Fibroblast of skin of right quadriceps (primary cell): Measurements from ENCODE around the gene RPS6KA5.

ENCODE experiments used
- DNase-seq: peaks from one replicate; pipeline ENCODE4 v3.0.0-alpha.2; 2013

Gene RPS6KA5

DNA sequence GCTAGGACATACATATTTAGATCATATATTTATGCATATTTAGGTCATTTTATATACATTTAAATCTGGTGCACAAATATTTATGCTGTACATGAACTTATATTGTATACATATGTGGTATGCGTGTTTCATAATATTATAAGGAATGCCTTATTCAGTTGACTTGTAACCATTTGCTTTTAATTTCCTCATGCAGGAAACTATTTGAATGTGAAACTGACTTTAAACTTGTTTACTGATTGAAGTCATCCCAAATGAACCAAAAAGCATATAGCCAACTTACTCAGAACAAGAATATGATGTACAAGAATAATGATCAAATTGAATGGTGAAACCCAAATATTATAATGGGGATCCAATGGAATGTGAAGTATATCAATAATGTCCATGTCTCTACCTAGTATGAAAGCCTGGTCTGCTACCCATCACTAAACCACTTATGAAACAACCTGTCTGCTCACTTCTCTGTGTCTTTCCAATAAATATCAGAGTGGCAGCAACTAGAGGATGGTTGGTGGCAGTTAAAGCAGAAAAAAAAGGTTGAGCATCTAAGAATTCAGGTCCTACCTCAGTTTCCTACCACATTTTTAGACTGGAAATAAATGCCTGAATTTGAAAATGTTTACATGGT, 38.3 kb downstream of the RPS6KA5 start:
- peak; percentile 5 for DNase-seq

DNA sequence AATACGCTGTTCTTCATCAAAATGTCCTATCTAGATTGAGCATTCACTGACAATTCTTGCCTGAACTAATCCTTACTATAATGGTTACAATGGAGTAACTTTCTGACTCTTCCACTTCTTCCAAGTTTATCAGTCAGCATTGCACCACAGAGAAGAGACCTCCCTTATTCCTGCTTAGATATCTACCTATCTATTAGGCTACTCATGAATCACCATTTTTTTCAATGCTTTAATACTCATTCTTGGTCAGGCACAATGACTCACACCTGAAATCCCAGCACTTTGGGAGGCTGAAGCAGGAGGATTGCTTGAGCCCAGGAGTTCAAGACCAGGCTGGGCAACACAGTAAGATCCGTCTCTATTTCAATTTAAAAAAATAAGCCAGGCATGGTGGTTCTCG, 39.3 kb downstream of the RPS6KA5 start:
- DNase-seq, result no peak

DNA sequence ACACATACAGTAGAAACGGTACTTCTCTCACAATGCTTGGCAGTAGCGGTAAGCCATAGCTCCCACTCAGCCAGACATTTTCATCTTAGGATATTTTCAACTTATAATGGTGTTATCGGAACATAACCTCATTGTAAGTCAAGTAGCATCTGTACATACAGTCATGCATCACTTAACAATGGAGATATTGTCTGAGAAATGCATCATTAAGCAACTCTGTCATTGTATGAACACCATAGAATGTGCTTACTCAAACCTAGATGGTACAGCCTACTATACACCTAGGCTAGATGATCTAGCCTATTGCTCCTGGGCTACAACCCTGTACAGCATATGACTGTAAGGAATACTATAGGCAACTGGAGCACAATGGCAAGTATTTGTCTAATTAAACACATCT, 40.8 kb downstream of the RPS6KA5 start:
- DNase-seq, result no peak

DNA sequence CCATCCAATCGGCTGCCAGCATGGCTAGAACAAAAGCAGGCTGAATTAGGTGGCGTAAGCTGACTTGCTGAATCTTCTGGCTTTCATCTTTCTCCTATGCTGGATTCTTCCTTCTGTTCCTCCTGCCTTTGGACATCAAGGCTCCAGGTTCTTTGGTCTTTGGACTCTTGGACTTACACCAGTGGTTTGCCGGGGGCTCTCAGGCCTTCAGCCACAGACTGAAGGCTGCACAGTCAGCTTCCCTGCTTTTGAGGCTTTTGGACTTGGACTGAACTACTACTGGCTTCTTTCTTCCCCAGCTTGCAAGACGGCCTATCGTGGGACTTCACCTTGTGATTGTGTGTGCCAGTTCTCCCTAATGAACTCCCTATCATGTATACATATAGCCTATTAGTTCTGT, 42.0 kb downstream of the RPS6KA5 start:
- no peak for DNase-seq

DNA sequence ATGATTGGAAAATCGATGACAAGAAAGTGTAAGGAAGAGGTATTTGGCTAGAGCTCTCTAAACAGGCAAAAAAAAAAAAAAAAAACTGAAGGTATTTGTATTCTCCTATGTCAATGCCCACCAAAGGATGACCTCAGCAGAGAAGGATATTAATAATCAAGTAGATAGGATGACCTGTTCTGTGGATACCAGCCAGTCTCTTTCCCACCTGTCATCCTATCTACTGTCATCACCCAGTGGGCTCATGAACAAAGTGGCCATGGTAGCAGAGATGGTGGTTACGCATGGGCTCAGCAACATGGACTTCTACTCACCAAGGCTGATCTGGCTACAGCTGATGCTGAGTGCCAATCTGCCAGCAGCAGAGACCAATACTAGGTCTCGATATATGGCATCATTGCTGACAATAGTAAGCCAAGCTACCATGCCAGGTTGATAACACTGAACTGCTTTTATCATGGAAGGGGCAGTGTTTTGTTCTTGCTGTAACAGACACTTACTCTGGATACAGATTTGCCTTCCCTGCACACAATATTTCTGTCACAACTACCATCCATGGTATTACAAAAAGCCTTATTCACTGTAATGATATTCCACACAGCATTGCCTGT, 43.5 kb downstream of the RPS6KA5 start:
- no peak for DNase-seq

DNA sequence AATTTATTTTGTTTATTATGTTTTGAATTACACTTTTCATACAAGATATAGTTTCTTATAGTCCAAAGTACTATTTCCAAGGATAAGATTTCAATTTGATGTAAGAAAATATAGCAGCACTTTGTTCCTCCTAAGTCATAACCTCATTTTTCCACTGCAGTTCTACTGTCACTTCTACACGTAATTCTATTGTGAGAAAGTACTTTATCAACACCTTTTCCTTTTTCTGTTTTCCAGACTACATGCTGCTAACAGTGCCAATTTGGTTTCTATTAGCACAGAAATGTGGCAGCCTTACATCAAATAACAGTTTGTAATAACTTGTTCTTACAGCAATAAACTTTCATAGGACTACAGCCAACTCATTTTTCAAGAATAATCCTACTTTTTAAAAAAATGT, 45.0 kb downstream of the RPS6KA5 start:
- no peak for DNase-seq

DNA sequence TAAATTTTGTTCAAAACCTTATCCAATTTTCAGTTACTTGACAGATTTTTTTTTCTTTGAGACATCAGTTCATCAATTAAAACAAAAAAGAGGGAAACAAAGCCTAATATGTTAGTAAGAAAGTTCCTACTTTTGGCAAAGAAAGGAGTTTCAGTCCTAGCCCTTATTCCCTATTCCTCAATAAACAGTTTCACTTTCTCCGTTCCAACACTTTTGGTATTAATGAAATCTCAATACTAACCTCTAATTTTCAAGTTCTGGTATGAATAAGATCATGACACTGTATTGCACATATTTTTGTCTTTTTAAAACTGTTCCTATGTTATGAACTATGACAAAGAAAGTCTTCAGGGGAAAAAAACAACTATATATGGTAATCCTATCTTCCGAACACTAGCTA, 48.4 kb downstream of the RPS6KA5 start:
- DNase-seq, result no peak

DNA sequence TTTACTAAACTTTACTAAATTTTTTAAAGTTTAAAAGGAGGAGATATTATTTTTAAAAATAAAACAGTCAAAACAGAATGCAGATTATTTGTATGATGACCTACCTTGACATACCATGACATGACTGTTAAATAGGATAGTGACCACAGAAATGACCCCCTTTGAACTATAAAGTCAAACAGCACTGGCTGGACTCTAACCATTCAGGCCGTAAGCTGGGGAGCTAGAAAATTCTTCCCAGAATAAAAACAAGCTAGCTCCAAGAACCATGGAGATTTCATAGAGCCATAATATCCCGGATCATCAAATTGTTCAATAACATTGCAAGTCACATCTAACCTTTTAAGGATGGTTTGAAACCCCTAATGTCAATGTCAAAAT, 50.3 kb downstream of the RPS6KA5 start:
- DNase-seq, result no peak

DNA sequence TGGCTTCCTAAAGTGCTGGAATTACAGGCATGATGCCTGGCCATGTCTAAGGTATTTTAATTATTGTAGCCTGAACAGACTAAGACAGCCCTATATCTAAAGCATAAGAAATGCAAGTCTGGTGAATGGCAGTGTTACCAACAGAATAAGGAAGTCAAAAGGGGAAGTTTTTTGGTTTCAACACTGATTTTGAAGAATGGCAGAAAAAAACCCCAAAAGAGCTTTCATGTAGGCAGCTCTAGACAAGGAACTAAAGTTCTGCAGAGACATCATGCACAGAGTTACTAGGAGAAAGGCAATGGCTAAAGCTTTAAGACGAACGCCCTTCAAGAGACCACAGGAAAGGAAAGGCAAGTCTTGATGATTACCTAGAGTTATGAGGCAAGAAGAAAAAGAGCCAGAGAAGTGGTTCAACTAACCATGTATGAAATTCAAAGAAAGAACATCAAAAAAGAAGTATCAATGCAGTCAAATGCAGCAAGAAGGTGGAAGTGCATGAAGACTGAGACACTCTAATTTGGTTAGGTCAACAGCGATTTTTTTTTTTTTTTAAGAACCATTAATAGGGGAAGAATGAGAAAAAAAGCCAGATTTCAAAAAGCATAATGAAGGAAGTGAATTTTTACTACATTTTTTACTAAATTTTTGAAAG, 50.8 kb downstream of the RPS6KA5 start:
- no peak for DNase-seq

DNA sequence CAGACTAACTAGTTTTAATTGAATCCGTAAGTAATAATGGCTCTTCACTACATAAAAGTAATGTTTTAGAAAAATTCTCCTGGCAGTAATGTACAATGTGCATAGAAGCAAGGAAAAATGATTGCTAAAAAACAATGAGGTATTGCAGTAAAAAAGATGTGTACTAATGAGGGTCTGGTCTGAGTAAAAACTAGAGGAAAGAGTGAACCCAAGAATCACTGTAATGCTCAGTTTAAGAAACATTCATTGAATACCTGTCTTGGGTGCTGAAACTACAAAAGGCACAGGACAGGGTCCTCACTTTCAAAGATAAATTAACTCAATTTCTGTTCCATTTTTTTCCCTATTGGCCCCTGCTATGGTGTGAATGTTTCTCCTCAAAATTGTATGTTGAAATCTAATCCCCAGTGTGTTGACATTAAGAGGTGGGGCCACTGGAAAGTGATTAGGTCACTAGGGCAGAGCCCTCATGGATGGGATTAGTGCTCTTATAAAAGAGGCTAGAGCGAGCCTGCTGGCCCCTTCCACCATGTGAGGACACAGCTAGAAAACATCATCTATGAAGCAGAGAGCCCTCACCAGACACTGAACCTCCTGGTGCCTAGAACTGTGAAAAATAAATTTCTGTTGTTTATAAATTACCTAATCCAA, 51.6 kb downstream of the RPS6KA5 start:
- DNase-seq, result no peak

DNA sequence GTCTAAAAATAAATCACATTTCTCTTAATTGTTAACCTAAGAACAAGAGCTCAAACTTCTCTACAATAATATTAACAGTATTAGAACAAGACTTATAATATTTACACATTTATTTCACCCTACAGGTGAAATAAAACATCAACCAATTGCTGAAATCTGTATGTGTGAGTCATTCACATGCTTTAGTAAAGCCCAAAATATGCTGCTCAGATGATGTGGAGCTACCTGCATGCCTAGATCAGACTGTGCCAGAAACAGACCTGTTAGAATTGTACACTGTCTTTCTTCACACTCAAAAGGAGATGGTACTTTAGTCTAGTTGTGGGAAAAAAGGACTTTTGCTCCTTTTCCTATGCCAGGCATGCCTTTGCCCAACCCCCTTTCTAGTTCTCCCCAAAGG, 54.7 kb downstream of the RPS6KA5 start:
- DNase-seq, result no peak

DNA sequence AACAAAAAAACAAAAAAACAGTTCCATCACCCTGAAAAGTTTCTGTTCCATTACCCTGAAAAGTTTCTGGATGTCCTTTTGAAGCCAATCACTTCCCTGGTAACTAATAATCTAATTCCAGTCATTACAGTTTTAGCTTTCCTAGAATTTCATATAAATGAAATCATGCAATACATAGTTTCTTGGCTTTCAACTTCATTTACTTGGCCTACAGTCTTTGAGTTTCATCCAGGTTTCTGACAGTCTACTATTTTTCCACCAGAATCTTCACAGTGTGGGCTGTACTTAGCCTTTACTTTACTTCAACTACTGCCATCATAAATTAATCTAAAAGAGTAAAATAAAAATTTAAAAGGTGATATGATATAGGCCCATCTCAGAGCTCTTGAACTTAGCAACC, 55.5 kb downstream of the RPS6KA5 start:
- no peak for DNase-seq

DNA sequence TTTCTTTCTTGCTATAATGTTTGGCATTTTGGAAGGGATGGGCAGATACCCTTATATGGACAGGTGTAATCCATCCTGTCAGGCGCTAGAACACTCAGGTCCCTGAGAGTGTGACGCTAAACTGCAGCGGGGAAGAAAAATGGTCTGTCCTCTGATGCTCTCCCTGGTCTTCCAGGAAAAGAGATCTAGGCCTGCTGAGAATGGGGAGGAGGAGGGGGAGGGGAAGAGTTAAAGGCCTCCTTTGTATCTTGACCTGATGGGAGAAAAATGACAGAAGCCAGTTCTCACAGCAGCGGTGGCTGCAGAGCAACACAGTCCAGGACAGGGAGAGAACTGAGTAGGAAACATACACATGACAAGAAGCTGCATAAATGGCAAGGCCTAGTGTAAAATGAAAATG, 61.1 kb downstream of the RPS6KA5 start:
- DNase-seq, result no peak

DNA sequence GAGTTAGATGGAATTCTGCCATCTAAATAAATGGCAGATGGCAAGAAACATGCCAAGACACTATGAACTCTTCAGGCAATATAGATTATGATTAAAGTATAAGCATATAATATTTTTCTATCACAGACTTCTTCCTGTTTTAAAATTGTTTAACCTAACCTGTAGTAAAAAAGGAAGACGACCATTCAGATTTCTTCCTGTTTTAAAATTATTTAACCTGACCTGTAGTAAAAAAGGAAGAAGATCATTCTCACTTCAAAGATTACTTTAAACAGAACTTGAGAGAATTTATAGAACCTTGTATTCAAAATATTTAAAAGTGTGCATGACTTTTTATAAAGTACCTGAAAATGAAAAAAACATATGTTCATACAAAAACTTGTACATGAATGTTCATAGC, 63.5 kb downstream of the RPS6KA5 start:
- no peak for DNase-seq

DNA sequence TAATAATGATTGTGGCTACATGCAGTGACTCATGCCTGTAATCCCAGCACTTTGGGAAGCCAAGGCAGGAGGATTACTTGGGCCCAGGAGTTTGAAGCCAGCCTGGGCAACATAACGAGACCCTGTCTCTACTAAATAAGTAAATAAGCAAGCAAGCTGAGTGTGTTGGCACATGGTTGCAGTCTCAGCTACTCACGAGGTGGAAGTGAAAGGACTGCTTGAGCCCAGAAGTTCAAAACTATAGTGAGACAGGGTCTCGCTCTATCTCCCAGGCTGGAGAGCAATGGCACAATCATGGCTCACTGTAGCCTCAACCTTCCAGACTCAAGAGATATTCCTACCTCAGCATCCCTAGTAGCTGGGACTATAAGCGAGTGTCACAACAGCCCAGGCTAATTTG, 64.7 kb downstream of the RPS6KA5 start:
- no peak for DNase-seq

DNA sequence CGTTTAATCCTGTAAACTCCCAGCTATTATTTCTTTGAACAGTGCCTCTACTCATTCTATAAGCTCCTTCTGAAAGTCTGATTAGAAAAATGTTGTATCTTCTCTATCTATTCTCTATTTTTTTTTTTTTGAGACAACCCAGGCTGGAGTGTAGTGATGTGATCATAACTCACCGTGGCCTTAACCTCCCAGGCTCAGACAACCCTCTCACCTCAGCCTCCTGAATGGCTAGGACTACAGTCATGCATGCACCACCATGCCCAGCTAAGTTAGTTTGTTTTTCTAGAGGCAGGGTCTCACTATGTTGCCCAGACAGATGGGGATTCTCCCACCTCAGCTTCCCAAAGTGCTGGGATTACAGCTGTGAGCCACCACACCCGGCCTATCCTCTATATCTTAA, 66.6 kb downstream of the RPS6KA5 start:
- DNase-seq, result no peak

DNA sequence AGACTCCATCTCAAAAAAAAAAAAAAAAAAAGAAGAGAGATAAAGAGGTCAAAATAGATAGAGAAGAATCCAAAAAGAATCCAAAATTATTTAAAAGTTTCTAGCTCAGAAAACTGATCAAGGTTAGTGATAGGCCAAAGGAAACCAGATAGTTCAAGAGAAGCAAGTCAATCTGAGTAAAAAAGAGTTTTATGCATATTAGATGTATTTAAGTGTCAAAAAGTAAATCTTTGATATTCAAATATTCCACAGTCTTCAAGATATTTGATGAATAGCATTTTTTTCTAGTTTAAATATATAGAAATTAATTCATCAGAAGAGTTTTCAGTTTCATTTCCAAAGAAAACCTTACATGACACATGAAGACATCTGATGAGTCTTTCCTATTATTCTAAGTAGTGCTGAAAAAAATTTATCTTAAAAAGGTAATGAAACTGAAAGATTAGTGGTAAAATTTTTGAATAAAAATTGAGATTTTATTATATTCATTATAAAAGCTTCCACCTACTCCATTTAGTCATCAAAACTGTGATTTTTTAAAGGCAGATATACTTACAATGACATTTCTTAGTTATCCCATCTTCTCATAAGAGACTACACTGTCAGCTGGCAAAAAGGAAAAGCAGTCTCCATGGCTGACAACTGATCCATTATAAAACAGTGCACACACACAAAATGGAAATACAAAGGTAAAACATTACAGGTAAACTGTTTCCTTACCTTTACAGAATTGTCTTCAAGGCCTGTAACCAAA, 68.6 kb downstream of the RPS6KA5 start:
- DNase-seq, result no peak

DNA sequence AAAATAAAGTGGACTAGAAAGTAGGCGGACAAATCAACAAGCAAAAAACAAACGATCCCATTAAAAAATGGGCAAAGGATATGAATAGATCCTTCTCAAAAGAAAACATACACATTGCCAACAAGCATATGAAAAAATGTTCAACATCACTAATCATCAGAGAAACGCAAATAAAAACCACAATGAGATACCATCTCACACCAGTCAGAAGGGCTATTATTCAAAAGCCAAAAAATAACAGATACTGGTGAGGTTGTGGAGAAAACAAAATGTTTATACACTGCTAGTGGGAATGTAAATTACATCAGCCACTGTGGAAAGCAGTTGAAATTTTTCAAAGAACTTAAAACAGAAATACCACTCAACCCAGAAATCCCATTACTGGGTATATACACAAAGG, 70.3 kb downstream of the RPS6KA5 start:
- DNase-seq, result no peak

DNA sequence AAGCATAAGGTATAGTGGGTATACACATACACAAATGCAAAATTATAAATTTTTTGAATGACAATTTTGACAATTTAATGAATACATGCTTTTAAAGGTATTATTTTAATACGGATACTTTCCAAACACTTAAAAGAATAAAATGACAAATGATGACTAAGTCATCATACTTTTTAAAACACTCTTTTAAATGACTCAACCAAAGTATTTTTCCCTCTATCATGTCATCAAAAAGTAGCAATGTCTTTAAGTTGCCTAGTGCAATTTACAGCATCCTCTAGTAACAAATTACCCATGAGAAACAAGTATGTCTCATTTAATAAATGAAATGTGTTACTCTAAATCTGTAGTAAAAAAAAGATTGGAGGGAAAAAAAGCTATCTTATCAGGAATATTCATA, 73.3 kb downstream of the RPS6KA5 start:
- no peak for DNase-seq

DNA sequence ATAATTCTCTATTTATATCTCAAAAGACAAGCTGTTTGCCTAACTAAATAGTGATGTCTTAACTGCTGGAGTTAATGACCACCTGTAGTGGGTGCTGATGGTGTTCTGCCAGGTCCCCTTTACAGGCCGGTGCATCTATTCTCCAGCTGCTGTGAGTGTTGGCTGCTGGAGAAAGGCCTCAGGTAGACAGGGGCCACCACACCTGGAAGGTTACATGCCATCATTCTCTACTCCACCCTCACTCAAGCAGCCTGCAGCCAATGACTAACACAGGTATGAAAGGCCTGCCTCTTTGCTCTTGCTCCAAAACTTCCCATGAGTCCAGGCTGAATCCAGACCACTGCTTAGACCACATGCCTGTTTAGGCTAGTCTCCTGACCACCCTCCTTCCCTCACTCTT, 73.9 kb downstream of the RPS6KA5 start:
- no peak for DNase-seq

DNA sequence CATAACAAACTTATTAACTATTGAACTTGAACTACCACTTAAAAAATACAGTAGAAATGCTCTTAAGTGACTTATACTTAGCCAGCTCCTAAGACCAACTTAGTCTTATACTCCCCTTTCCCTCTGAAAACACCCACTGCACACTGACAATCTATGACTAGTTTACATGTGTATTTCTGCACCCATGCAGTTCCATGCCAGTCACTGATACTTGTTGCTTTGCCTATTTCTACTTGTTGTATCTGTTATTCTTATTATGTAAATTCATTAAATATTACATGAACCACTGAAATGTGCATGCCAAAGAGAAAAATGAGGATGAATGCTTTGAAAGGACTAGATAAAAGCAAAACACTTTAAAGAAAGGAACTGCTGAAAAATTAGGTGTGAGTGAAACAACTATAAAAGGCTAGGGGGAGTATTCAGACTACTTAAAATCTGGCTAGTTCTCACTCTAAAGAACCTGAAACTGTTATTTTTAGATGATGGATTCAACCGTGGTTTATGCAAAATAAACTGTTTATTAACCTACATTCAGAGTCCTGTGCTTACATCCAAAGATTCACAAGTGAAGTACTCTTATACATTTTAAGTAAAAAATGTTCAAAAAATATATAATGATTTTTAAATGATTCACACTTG, 74.7 kb downstream of the RPS6KA5 start:
- no peak for DNase-seq

DNA sequence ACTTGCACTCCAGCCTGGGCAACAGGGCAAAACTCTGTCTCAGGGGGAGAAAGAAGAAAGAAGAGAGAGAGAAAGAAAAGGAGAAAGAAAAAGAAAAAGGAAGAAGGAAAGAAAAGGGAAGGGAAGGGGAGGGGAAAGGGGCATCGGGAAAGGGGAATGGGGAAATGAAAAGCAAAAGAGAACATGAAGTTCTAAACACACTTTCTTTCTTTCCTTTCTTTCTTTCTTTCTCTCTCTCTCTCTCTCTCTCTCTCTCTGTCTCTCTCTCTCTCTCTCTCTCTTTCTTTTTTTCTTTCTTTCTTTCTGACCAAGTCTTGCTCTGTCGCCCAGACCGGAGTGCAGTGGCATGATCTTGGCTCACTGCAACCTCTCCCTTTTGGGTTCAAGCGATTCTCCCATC, 76.9 kb downstream of the RPS6KA5 start:
- DNase-seq, result no peak

DNA sequence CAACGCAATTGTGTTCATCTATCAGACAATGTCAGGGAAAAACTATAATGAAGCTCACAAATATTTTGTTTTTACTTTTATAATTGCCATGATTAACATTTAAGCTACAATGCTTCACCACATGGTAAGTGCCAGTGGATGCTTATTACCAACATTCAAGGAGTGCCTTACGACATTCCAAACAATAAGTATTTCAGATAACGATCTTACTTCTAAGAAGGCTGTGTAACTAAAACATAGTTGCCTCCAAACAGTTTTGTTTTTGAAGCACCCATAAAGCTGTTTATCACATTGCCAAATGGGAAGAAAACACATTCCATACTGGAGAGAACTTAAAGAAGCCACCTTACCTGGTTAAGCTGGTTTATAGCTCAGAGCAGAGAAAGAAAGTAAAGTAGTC, 78.8 kb downstream of the RPS6KA5 start:
- no peak for DNase-seq
